Measurements from ENCODE around the gene PRCC.

The PRCC gene

GRCh38 chr1:156845055-156845952, 78.0 kb downstream of the PRCC start:
- TF ChIP-seq CTCF (conservative IDR thresholded peaks at IDR 0.05) = no peak
- H3K27ac ChIP-seq = no peak overlapping the region

- TF ChIP-seq CTCF (conservative IDR thresholded peaks at IDR 0.05) = no peak
- no peak overlapping the region for H3K27ac ChIP-seq
Observed at GRCh38 chr1:156845953-156846545, 78.7 kb downstream of the PRCC start.

GRCh38 chr1:156846643-156847042, 79.3 kb downstream of the PRCC start:
- TF ChIP-seq CTCF (conservative IDR thresholded peaks at IDR 0.05) = no peak
- no peak overlapping the region for H3K27ac ChIP-seq

GRCh38 chr1:156847591-156848460, 80.5 kb downstream of the PRCC start:
- no peak for TF ChIP-seq CTCF (conservative IDR thresholded peaks at IDR 0.05)

GRCh38 chr1:156848461-156849150, 81.3 kb downstream of the PRCC start:
- H3K27ac ChIP-seq = no peak overlapping the region
- TF ChIP-seq CTCF (conservative IDR thresholded peaks at IDR 0.05) = no peak

More at GRCh38 chr1:156847591-156848460, 80.5 kb downstream of the PRCC start:
- H3K27ac ChIP-seq = no peak overlapping the region

- no peak for TF ChIP-seq CTCF (conservative IDR thresholded peaks at IDR 0.05)
- H3K27ac ChIP-seq = no peak overlapping the region
Observed at GRCh38 chr1:156849151-156849496, 81.8 kb downstream of the PRCC start.

Measured in VCaP (cell line).